ENCODE data around the gene SBF2.

DNA sequence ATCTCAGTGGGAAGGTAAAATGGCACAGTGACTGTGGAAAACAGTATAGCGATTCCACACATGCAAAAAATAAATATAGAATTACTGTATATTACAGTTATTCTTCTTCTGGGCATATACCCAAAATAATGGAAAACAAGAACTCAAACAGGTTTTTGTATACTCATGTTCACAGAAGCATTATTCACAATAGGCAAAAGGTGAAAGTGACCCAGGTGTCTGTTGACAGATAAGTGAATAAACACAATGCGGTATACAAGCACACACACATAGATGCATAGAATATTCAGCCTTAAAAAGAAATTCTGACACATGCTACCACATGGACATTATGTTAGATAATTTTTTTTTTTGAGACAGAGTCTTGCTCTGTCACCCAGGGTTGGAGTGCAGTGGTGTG is 397.1 kb downstream of the SBF2 start:
- no peak for TF ChIP-seq POLR2A (IDR thresholded peaks at IDR 0.05; ENCODE audit: low read depth, low read length)
- no peak for TF ChIP-seq POLR2AphosphoS5 (IDR thresholded peaks at IDR 0.05; ENCODE audit: low read depth, low read length)
- no peak for TF ChIP-seq TAF1 (IDR thresholded peaks at IDR 0.05; ENCODE audit: borderline replicate concordance, low read depth, low read length)

All from GM12892 (cell line).